Fibroblast of skin of left biceps (primary cell): ENCODE measurements around the gene PRCD.

Experiments
- DNase-seq, 2 experiments: peaks; one replicate each; pipeline ENCODE4 v3.0.0-alpha.2; 2013; ENCODE audit warnings: low read depth in 2 of 2

Gene PRCD

DNA sequence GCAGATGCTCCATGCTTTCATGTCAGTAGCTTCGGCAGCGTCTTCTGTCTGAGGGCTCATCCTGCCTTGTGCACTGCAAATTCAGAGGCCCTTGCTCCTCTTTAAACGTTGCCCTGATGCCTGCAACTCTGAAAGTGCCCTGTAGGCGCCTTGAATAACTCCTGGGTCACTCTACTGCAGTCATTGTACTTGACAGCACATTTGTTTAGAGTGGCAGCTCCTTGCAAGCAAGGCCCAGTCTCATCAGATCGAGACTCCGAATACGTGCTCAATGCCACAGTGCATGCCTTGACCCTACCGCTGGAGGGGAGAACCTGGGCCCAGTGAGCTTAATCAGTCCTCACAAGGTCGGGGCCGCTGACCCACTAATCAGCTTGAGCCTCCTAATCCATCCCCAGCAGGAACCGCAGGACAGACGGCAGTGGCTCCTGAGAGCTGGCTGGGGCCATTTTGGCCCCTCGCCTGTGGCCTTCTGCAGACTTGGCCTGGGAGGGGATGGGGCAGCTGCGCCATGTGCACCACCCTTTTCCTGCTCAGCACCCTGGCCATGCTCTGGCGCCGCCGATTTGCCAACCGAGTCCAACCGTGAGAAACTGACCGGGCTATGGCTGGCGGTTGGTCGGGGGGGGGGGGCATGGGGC lies at the start of gene PRCD:
Gene PRCD, plus strand, starts transcription at position 414 of the 641 bp plus-strand sequence. Its CDS starts 98 bp downstream, at position 512.
- no peak for DNase-seq

DNA sequence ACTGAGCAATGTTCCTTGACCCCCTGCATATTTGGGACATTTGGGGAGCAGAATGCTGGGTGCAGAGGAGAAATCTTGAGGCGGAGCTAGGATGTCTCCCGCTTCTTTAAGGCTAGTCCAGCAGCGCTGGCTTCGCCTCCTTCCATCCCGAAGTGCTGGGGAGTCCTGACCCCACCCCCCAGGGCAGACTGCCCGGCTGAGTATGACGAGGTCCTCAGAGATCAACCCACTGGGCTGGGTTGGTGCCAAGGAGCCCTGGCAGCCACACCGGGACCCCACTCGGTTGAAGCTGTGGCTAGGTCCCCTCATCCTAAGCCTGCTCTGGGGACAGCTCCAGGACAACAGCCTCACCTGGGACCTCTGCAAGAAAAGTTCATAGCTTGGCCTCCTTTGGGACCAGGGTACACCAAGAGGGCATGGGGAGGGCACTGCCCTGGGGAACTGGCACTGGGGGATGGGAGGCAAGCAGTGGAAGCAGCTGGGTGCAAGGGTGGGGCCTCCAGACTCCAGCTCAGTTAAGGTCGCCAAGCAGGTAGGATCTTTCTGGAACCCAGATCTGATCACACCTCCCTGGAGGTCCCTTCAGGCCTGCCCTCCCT lies 49.6 kb upstream of the PRCD start:
- DNase-seq = no peak

- DNase-seq = no peak
Observed at GRCh38 chr17:76491271-76492122, 48.3 kb upstream of the PRCD start.

GRCh38 chr17:76492123-76492988 lies 47.5 kb upstream of the PRCD start:
- no peak for DNase-seq

DNA sequence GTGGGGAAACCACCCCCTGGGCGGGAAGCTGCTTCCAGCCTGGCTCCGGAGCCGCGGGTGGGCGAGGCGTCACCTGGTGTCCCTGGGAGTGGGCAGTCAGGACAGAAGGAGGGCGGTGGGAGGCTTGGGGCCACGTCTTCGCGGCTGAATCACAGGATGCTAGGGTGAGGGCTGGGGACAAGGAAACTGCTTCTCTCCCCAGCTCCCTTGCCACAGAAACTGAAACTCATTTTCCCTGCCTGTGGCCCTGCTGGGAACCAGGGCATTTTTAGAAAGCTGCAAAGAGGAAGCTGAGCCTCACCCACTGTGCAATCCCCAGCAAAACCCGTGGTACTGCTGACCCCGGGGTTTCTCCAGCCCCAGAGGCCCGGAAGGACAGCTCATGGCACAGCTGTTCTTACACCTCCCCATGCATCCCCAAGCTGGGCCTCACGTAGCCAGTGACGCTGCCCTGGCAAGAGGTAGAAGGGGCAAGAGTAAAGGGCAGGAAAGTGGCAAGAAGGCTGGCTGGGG lies 46.8 kb upstream of the PRCD start:
- no peak for DNase-seq

- DNase-seq = no peak
Observed at GRCh38 chr17:76493505-76494167, 46.2 kb upstream of the PRCD start.

- no peak for DNase-seq
Observed at GRCh38 chr17:76495663-76496400, 44.0 kb upstream of the PRCD start.

- no peak for DNase-seq
Observed at GRCh38 chr17:76496464-76496863, 43.4 kb upstream of the PRCD start.

DNA sequence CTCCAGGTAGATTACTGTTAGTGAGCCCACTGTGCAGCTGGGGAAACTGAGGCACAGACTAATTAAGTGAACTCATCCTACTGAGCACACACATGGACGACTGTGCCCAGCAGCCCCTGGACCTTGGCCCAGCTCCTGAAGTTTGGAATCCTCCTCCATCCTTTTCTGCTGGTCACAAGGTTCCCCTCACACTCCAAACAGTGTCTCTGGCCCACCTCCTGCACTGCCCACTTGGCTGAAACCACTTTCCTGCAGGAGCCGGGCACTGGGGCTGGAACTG lies 42.2 kb upstream of the PRCD start:
- DNase-seq = no peak

DNA sequence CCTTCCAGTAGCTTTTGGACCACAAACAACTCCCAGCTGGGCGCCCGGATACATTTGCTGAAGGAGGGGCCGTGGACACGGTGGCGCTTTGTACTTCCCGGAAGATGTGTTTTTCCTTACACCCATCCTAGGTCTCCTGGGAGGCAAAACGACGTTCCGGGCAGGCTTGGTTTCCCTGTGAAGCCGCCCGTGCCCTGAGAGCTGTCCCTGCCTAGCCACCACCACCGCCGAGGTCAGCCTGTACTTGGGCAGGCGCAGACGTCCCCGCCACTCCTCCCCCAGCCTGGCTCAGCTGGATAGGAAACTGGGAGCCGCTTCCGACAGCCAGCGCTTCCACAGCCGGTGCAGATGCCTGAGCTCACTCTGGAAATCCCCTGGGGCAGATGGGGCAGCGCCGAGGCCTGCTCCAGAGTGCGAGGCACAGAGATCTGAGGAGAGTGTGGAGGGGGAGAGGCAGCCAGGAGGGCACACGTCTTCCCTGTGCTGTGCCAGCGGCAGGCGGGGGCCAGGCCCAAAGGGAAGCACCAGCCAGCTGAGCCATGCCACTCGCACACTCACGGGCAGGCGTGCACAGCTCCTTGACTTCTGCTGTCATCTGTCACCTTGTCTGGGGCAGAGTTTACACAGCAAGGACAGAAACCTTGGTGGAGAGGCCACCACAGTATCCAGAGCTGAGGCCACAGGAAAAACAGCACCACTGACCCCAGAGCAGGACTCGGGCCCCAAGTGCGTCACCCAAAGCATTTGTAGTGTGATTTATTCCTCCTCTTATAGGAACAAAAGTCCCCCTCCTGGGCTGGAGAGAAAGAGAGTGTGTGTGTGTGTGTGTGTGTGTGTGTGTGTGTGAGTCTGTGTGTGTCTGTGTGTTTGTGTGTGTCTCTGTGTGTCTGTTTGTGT lies 41.6 kb upstream of the PRCD start:
- no peak for DNase-seq

DNA sequence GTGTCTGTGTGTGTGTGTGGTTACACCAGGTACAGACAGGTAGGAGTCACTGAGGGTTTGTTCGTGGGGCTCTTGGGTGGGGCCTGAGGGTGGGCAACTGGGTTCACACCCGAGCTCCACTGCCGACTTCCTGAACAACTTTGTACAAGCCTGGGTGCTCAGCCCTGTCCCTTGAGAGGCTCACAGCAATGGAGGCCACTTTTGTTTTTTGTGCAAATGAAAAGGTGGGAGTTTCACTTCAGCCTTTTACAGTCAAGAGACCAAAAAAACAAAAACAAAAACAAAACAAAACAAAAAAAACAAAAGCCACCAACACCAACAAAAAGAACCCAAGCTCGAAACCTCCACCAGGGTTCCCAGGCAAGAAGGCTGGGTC lies 41.0 kb upstream of the PRCD start:
- no peak for DNase-seq

DNA sequence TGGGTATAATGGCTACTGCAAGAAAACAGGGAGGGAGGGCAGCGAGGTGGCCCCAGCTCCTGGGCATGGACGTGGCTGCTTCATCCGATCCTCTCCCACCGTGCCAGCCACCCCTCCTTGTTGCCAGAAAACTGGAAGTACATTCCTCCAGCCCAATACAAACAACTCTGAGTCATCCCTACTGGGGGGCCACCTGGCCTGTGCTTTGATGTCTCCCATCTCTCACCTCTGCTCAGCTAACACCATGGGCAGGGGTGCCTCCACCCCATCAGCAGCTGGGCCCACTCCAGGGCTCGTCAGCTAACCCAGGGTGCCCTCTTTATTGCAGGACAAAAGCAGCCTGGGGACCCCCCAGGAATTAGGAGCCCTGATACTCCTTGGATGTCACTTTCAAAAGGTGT lies 40.6 kb upstream of the PRCD start:
- DNase-seq = no peak

GRCh38 chr17:76500074-76500746 lies 39.6 kb upstream of the PRCD start:
- no peak for DNase-seq

DNA sequence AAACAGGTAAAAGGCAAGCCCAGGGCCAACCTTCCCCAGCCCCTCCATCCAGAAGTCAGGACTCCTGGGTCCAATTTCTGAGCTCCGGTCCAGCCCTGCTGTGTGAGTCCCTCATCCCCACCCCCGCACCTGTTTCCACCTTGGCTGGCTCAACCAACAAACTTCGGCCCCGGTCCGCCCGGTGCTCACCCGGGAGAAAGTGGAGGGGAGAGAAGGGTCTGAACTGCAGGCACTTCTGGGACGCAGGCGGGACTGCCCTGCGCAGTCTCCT lies 39.2 kb upstream of the PRCD start:
- DNase-seq = no peak

- no peak for DNase-seq
Observed at GRCh38 chr17:76501018-76501826, 38.6 kb upstream of the PRCD start, which contains the start of gene RHBDF2. Gene RHBDF2, minus strand, starts transcription at chr17:76501423. Its CDS starts 19,899 bp downstream, at chr17:76481524.

DNA sequence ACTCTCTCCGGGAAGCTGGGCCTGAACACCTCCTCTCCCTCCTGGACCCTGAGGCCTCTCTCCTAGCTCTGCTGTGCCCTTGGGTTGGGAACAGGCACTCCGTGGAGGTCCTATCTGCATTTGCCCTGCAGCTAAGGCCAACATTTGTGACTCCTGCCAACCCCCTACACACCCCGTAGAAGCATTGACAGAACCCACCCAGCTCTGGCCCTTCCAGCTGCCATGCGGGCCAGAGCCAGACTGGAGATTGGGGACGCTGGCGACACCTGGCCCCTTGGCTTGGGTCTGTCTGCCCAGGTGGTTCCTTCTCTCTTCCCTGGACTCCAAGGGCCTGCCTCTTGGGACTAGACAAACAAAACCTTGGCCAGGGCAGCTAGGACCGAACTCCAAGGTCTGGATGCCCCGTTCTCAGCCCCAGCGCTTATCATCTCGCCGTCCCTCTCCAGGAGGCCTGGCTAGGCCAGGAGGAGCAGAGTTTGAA lies 38.0 kb upstream of the PRCD start:
- no peak for DNase-seq

DNA sequence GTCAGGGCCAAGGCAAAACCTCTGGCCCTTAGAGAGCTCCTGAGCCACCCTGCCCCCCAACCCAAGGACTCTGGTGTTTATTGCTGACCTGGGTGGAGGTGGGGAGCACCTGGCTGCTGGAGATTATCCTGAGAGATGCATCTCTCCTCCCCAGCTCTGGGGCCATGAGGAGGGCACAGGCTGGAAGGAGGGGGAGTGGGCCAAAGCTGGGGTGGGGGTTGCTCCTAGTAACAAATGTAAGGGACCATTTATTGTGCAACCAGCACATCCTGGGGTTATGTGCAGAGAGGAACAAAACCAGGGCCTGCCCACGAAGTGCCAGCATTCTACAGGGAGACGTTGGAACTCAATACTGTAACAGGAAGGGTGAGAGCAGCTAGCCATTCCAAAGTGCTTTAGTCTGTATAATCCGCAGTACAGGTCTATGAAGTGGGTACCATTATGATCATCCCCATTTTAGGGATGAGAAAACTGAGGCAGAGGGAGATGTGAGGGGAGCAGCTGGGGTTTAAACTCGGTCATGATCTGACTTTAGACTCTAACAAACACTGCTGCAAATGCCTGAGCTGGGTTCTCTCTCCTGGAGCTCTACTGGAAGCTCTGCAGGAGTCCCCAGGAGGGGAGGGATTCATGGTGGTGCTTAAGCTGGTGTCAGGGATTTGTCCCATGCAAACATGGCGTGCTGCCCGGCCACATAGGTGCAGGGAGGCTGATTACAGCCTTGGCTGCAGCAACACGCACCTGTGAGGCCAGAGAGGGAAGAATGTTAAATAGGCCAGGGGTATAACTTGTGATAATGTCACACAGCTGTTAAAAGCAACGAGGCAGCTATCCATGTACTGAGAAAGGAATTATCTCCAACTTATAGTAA lies 37.3 kb upstream of the PRCD start:
- no peak for DNase-seq
